Measurements from ENCODE around the gene NSMCE1. TPM values are rescaled to one million over a fixed set of nuclear protein-coding genes. Genes with fewer than 3 reads are reported as not detected.

NSMCE1 gene
- total RNA-seq, 1 donor: 97.7 TPM

GRCh38 chr16:27242398-27242797 is 26.2 kb downstream of the NSMCE1 start:
- H3K4me3 ChIP-seq (ENCODE audit: low read depth, low read length): no peak overlapping the region
- no peak for TF ChIP-seq CTCF (IDR thresholded peaks at IDR 0.05; ENCODE audit: insufficient read depth, low read length)
- no peak for DNase-seq (ENCODE audit: low read depth)

DNA sequence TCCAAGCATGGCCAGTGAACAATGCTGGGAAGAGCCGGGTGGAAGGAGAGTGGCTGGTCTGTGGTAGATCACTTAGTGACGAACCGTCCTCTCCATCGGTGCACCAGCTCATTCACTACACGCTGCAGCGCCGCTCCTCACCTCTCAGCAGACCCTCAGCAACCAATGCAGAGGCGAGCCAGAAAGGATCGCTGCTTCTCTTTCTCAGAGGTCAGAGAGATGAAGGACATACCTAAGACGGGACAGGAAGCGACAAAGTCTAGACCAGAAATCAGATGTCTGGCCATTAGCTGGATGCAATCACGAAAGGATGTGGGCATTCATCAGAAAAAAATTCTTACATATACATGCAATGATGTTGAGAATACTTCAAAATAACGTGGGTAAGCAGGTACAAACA is 26.9 kb downstream of the NSMCE1 start:
- DNase-seq (ENCODE audit: low read depth): no peak
- H3K4me3 ChIP-seq (ENCODE audit: low read depth, low read length): no peak overlapping the region
- TF ChIP-seq CTCF (IDR thresholded peaks at IDR 0.05; ENCODE audit: insufficient read depth, low read length): no peak

DNA sequence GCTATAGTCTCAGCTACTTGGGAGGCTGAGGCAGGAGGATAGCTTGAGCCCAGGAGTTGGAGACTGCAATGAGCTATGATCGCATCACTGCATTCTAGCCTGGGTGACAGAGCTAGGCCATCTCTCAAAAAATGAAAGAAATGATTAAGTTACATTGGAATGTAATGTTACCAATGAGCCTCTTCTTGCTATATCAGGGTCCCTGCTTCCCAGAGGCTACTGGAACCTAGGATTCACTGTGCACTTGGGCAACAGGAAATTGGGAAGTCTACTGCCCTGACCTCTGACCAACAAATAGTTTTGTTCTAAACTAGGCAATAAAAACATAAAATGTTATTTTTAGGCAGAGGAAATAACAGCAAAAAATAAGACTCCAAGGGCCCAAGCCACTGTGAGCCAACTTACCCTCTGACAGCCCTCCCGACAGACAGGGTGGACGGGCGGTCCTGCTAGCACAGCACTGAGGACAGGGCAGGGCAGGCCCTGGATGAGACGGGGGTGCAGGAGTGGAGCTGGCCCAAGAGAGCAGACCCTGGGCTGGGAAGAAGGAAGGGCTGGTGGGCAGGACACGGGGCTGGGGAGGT is 27.5 kb downstream of the NSMCE1 start:
- peak; percentile 56 for DNase-seq (ENCODE audit: low read depth)
- no peak for TF ChIP-seq CTCF (IDR thresholded peaks at IDR 0.05; ENCODE audit: insufficient read depth, low read length)

GRCh38 chr16:27239906-27240655 is 28.5 kb downstream of the NSMCE1 start:
- TF ChIP-seq CTCF (IDR thresholded peaks at IDR 0.05; ENCODE audit: insufficient read depth, low read length): no peak
- H3K4me3 ChIP-seq (ENCODE audit: low read depth, low read length): no peak overlapping the region
- no peak for DNase-seq (ENCODE audit: low read depth)

More for the DNA sequence above, 27.5 kb downstream of the NSMCE1 start:
- H3K4me3 ChIP-seq (ENCODE audit: low read depth, low read length): no peak overlapping the region

GRCh38 chr16:27239026-27239425 is 29.5 kb downstream of the NSMCE1 start:
- H3K4me3 ChIP-seq (ENCODE audit: low read depth, low read length): no peak overlapping the region
- TF ChIP-seq CTCF (IDR thresholded peaks at IDR 0.05; ENCODE audit: insufficient read depth, low read length): no peak
- DNase-seq (ENCODE audit: low read depth): no peak

GRCh38 chr16:27238591-27238990 is 30.0 kb downstream of the NSMCE1 start:
- no peak overlapping the region for H3K4me3 ChIP-seq (ENCODE audit: low read depth, low read length)
- no peak for DNase-seq (ENCODE audit: low read depth)
- TF ChIP-seq CTCF (IDR thresholded peaks at IDR 0.05; ENCODE audit: insufficient read depth, low read length): no peak

All from fibroblast of the aortic adventitia (primary cell).